K562 (cell line): ENCODE results near the gene MDM4. TPM values are rescaled to one million over a fixed set of nuclear protein-coding genes. Genes with fewer than 3 reads are reported as not detected.

Experiments
- C11orf30 ChIP-seq: fragments of 450-650 bp; IDR thresholded peaks from 2 replicates; pipeline ENCODE4 v1.6.1; 2016; ENCODE audit warnings: low read depth, mild to moderate bottlenecking
- HDAC2 ChIP-seq: fragments of 450-650 bp; IDR thresholded peaks from 2 replicates; pipeline ENCODE4 v1.6.1; 2016; ENCODE audit warnings: mild to moderate bottlenecking
- MBD2 ChIP-seq: sonication (generic); IDR thresholded peaks from 2 replicates; pipeline ENCODE4 v1.6.1; 2016; ENCODE audit warnings: low read depth, borderline replicate concordance
- POLR2AphosphoS2 ChIP-seq: IDR thresholded peaks from 2 replicates; pipeline ENCODE4 v1.6.1; 2012; ENCODE audit warnings: low read length, improper control_type of control experiment
- RFX7 ChIP-seq: fragments of 250-450 bp; sonication (Bioruptor Pico); IDR thresholded peaks from 2 replicates; pipeline ENCODE4 v1.5.1; 2021; ENCODE audit warnings: mild to moderate bottlenecking
- SNRNP70 ChIP-seq: fragments of 200-400 bp; formaldehyde crosslinking; optimal IDR thresholded peaks from 2 replicates; pipeline ENCODE3; 2017; ENCODE audit warnings: low read depth, low read length
- XRCC4 ChIP-seq: IDR thresholded peaks from one replicate; pipeline ENCODE4 v1.6.1; 2011; ENCODE audit not compliant: insufficient read depth, insufficient read length; ENCODE audit errors: extremely low read depth
- ZNF586 ChIP-seq: fragments of 450-650 bp; formaldehyde crosslinking; conservative IDR thresholded peaks from 2 replicates; pipeline ENCODE4 v1.4.0; 2020; ENCODE audit warnings: mild to moderate bottlenecking, moderate library complexity
- polyA plus RNA-seq, 8 experiments: library from polyadenylated mRNA; depleted of rRNA in 4 of 8; stranded (reverse) in 5 of 8; unstranded in 3 of 8; fragments of >200 nt; fragmentation: Nextera tagmentation in 2 of 8; fragmentation: Illumina TruSeq in 1 of 8; extraction: Ambion mirVana in 2 of 8; extraction: Trizol in 1 of 8; gene quantifications; 2 replicates each; pipeline versions ENCODE4 v1.2.1 to v1.2.3, GENCODE V29; 2011 to 2014; ENCODE audit warnings: inconsistent platforms in 1 of 8, missing spikeins in 1 of 8
- total RNA-seq, 7 experiments: library from RNA; depleted of rRNA in 6 of 7; stranded (reverse); fragments of >200 nt in 6 of 7; fragmentation: Illumina TruSeq in 2 of 7; extraction: Trizol in 2 of 7; gene quantifications; 2 replicates each; pipeline versions ENCODE4 v1.2.1 to v1.2.3, GENCODE V29; 2011 to 2021; ENCODE audit warnings: low replicate concordance in 1 of 7
- TF ChIP-seq, protein P1 (sequence below), 2 experiments: fragments of 450-650 bp; formaldehyde crosslinking in 1 of 2; IDR thresholded peaks; 2 replicates each; pipeline versions ENCODE4 v1.4.0 to v1.6.1; 2014 to 2020; ENCODE audit warnings: mild to moderate bottlenecking in 2 of 2, borderline replicate concordance in 1 of 2, low read depth in 1 of 2
- TF ChIP-seq, protein P2 (sequence below): IDR thresholded peaks from 3 replicates; pipeline ENCODE4 v1.6.1; 2011; ENCODE audit warnings: borderline replicate concordance, mild to moderate bottlenecking, moderate library complexity; ENCODE audit not compliant: insufficient read length; ENCODE audit errors: extremely low read depth
- TF ChIP-seq, protein P3 (sequence below): fragments of 200-800 bp; sonication (Bioruptor generic); IDR thresholded peaks from 2 replicates; pipeline ENCODE4 v1.6.1; 2017; ENCODE audit warnings: missing genetic modification characterization, missing compliant biosample characterization
- TF ChIP-seq, protein P4 (sequence below), 2 experiments: fragments of 250-450 bp in 1 of 2; fragments of 450-650 bp in 1 of 2; sonication (Bioruptor Pico) in 1 of 2; IDR thresholded peaks; 2 replicates each; pipeline versions ENCODE4 v1.6.1 to v1.8.0; 2016 to 2021; ENCODE audit warnings: mild to moderate bottlenecking in 2 of 2, moderate library complexity in 2 of 2, missing compliant biosample characterization in 1 of 2, missing genetic modification characterization in 1 of 2

Gene MDM4
- total and polyA plus RNA-seq, 9 of the 15 experiments (the other 6 are each of a cell fraction or from before 2014, with no cell fraction given), result 3.3 to 61.7 (median 21.2) TPM

DNA sequence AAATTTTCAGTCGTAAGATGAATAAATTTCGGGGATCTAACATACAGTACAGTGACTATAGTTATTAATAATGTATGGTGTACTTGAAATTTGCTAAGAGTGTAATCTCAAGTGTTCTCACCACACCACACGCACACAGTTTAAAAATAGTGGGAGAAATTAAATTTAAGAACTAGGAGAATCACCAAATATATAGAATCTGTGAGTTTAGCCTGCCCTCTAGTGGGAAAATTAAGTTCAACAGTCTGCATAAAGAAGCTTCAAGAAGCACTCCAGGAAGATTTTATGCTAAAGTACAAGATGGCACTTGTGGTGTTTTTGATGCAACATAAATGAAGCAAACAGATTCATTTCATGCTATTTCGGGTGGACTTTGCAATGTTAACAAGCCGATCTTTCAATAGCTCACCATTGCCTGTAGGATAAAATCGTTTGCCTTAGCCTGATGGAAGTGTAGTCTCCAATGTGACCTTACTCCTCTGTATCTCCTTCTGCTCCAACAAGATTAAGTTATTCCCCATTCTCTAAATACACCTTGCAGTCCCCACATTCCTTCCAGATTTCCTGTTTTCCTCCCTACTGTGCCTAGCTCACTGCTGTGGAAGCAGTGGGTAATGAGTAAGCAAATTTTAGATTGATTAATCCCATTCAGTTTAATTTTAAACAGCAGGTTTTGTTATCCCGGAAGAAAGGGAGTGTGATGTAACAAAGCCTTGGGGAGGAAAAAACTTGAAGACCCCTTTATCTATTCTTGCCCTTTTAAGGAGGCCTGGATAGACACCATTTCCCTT, 12.9 kb upstream of the MDM4 start (continued):
- TF ChIP-seq, protein P1, sequence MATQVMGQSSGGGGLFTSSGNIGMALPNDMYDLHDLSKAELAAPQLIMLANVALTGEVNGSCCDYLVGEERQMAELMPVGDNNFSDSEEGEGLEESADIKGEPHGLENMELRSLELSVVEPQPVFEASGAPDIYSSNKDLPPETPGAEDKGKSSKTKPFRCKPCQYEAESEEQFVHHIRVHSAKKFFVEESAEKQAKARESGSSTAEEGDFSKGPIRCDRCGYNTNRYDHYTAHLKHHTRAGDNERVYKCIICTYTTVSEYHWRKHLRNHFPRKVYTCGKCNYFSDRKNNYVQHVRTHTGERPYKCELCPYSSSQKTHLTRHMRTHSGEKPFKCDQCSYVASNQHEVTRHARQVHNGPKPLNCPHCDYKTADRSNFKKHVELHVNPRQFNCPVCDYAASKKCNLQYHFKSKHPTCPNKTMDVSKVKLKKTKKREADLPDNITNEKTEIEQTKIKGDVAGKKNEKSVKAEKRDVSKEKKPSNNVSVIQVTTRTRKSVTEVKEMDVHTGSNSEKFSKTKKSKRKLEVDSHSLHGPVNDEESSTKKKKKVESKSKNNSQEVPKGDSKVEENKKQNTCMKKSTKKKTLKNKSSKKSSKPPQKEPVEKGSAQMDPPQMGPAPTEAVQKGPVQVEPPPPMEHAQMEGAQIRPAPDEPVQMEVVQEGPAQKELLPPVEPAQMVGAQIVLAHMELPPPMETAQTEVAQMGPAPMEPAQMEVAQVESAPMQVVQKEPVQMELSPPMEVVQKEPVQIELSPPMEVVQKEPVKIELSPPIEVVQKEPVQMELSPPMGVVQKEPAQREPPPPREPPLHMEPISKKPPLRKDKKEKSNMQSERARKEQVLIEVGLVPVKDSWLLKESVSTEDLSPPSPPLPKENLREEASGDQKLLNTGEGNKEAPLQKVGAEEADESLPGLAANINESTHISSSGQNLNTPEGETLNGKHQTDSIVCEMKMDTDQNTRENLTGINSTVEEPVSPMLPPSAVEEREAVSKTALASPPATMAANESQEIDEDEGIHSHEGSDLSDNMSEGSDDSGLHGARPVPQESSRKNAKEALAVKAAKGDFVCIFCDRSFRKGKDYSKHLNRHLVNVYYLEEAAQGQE (IDR thresholded peaks at IDR 0.05; ENCODE audit: borderline replicate concordance), result peak; percentile 86
- TF ChIP-seq, protein P1 (CRISPR knock-in tag; IDR thresholded peaks at IDR 0.05; ENCODE audit: low read depth), result no peak
- no peak for TF ChIP-seq MBD2
- no peak for TF ChIP-seq XRCC4
- TF ChIP-seq, protein P2, sequence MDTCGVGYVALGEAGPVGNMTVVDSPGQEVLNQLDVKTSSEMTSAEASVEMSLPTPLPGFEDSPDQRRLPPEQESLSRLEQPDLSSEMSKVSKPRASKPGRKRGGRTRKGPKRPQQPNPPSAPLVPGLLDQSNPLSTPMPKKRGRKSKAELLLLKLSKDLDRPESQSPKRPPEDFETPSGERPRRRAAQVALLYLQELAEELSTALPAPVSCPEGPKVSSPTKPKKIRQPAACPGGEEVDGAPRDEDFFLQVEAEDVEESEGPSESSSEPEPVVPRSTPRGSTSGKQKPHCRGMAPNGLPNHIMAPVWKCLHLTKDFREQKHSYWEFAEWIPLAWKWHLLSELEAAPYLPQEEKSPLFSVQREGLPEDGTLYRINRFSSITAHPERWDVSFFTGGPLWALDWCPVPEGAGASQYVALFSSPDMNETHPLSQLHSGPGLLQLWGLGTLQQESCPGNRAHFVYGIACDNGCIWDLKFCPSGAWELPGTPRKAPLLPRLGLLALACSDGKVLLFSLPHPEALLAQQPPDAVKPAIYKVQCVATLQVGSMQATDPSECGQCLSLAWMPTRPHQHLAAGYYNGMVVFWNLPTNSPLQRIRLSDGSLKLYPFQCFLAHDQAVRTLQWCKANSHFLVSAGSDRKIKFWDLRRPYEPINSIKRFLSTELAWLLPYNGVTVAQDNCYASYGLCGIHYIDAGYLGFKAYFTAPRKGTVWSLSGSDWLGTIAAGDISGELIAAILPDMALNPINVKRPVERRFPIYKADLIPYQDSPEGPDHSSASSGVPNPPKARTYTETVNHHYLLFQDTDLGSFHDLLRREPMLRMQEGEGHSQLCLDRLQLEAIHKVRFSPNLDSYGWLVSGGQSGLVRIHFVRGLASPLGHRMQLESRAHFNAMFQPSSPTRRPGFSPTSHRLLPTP, result no peak
- no peak for TF ChIP-seq RFX7
- peak; percentile 29; the same call in 1 of the 2 replicates for TF ChIP-seq C11orf30
- no peak for TF ChIP-seq POLR2AphosphoS2
- TF ChIP-seq, protein P3, sequence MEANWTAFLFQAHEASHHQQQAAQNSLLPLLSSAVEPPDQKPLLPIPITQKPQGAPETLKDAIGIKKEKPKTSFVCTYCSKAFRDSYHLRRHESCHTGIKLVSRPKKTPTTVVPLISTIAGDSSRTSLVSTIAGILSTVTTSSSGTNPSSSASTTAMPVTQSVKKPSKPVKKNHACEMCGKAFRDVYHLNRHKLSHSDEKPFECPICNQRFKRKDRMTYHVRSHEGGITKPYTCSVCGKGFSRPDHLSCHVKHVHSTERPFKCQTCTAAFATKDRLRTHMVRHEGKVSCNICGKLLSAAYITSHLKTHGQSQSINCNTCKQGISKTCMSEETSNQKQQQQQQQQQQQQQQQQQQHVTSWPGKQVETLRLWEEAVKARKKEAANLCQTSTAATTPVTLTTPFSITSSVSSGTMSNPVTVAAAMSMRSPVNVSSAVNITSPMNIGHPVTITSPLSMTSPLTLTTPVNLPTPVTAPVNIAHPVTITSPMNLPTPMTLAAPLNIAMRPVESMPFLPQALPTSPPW (CRISPR knock-in tag), result peak; percentile 19; the same call in 1 of the 2 replicates
- TF ChIP-seq, protein P4, sequence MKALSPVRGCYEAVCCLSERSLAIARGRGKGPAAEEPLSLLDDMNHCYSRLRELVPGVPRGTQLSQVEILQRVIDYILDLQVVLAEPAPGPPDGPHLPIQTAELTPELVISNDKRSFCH (CRISPR knock-in tag; IDR thresholded peaks at IDR 0.05), result no peak
- TF ChIP-seq, protein P4 (tag; IDR thresholded peaks at IDR 0.05), result peak; percentile 19; the same call in 1 of the 2 replicates
- TF ChIP-seq SNRNP70, result no peak
- TF ChIP-seq ZNF586 (CRISPR knock-in tag), result no peak
- TF ChIP-seq HDAC2, result 0 out of 2 replicates have a peak, but pooled peaks have one; percentile 27
